HFF-Myc (cell line): ENCODE measurements around the gene NEGR1.

Experiments used
- DNase-seq: peaks from one replicate; pipeline ENCODE4 v3.0.0-alpha.2; 2011; ENCODE audit warnings: low read depth; ENCODE audit errors: extremely low read depth
- H3K4me3 ChIP-seq: replicated peaks from 2 replicates; pipeline ENCODE4 v1.5.1; 2011; ENCODE audit warnings: low read depth, mild to moderate bottlenecking, control low read depth, low read length
- CTCF ChIP-seq: IDR thresholded peaks from 2 replicates; pipeline ENCODE4 v1.5.1; 2012; ENCODE audit warnings: mild to moderate bottlenecking, low read depth, low read length, control low read depth; ENCODE audit errors: missing control alignments

NEGR1 gene

GRCh38 chr1:71623888-71624287 is 658.5 kb downstream of the NEGR1 start:
- no peak for DNase-seq
- H3K4me3 ChIP-seq = no peak overlapping the region
- no peak for TF ChIP-seq CTCF

- TF ChIP-seq CTCF = no peak
- DNase-seq = no peak
- no peak overlapping the region for H3K4me3 ChIP-seq
These were observed 660.6 kb downstream of the NEGR1 start for GRCh38 chr1:71621785-71622184.

- no peak overlapping the region for H3K4me3 ChIP-seq
- no peak for DNase-seq
- no peak for TF ChIP-seq CTCF
These were observed 663.4 kb downstream of the NEGR1 start for GRCh38 chr1:71618766-71619530.

GRCh38 chr1:71618191-71618590 is 664.1 kb downstream of the NEGR1 start:
- TF ChIP-seq CTCF = no peak
- DNase-seq = no peak
- H3K4me3 ChIP-seq = no peak overlapping the region

GRCh38 chr1:71610476-71610875 is 671.9 kb downstream of the NEGR1 start:
- no peak for DNase-seq
- H3K4me3 ChIP-seq = no peak overlapping the region
- no peak for TF ChIP-seq CTCF

- DNase-seq = no peak
- H3K4me3 ChIP-seq = no peak overlapping the region
- TF ChIP-seq CTCF = no peak
These were observed 679.1 kb downstream of the NEGR1 start for GRCh38 chr1:71603044-71603776.

- DNase-seq = no peak
- no peak for TF ChIP-seq CTCF
- H3K4me3 ChIP-seq = no peak overlapping the region
These were observed 682.3 kb downstream of the NEGR1 start for GRCh38 chr1:71600023-71600422.
